Breast epithelium (tissue), 3 donors: ENCODE results near the gene ATF3.

Experiments used
- CTCF ChIP-seq, 3 donors: fragments of 450-650 bp; IDR thresholded peaks; one replicate each; pipeline ENCODE4 v1.5.1; 2016 to 2017; ENCODE audit warnings: antibody characterized with exemption in 3 of 3, mild to moderate bottlenecking in 3 of 3, moderate library complexity in 3 of 3
- POLR2A ChIP-seq: fragments of 450-650 bp; IDR thresholded peaks from one replicate; pipeline ENCODE4 v1.6.1; 2016; ENCODE audit warnings: antibody characterized with exemption, mild to moderate bottlenecking, moderate library complexity

GRCh38 chr1:212586206-212587015 is 22.1 kb upstream of the ATF3 start:
- TF ChIP-seq POLR2A (no peak), CTCF (IDR thresholded peaks at IDR 0.05) (no peak)
